ENCODE data around the gene TMC6. TPM values are rescaled to one million over a fixed set of nuclear protein-coding genes. Genes with fewer than 3 reads are reported as not detected.

The TMC6 gene
- total and polyA plus RNA-seq, 4 donors: 7.7 to 61.9 (median 13.3) TPM

DNA sequence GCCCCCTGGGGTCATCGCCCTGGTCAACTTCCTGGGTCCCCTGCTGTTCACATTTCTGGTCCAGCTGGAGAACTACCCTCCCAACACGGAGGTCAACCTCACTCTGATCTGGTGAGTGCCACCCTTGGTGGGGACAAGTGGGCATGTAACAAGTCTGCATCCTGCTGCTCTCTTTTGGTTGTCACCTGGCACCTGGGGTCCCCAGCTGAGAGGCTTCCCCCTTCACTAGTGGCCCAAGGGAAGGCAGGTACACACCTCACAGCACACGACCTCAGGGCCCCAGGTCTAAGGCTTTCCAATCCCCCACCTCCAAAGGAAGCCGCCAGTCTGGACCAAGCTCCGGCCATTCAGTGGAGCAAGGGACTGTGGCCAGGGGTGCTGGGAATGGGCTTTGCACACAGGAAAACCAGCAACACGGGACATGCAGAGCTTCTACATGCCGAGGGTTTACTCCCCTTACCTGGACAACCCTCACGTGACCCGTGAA, 6.4 kb upstream of the TMC6 start:
- no peak overlapping the region for H3K9ac ChIP-seq (ENCODE audit: low read depth in 1 of 2, low read length in 2 of 2)
- H3K27me3 ChIP-seq (ENCODE audit: control insufficient read depth in 4 of 4, insufficient read depth in 4 of 4, low read length in 3 of 4): no peaks in the 10 kb centered on the region
- TF ChIP-seq EGR1 (IDR thresholded peaks at IDR 0.05; ENCODE audit: low read depth in 2 of 2) (no peak), SP1 (IDR thresholded peaks at IDR 0.05) (no peak), FOXA1 (IDR thresholded peaks at IDR 0.05) (no peak), RAD21 (IDR thresholded peaks at IDR 0.05) (no peak), YY1 (IDR thresholded peaks at IDR 0.05) (no peak), RXRA (IDR thresholded peaks at IDR 0.05) (no peak), ZBTB33 (IDR thresholded peaks at IDR 0.05) (no peak), HNF4A (conservative IDR thresholded peaks at IDR 0.05) (no peak), JUND (IDR thresholded peaks at IDR 0.05) (no peak), TAF1 (conservative IDR thresholded peaks at IDR 0.05) (no peak)
- peaks cover 0 to 13% (median 2%) of the 10 kb centered on the region in 4 donors for H3K4me1 ChIP-seq (ENCODE audit: control insufficient read depth in 4 of 4, insufficient read depth in 4 of 4, low read length in 3 of 4)
- H3K4me3 ChIP-seq (ENCODE audit: low read depth in 1 of 3, low read length in 3 of 3): no peak overlapping the region
- WGBS: 75% methylated on average over 9 of the region's 9 CpGs
- H3K9me3 ChIP-seq (ENCODE audit: control insufficient read depth in 4 of 4, low read length in 3 of 4): no peaks in the 10 kb centered on the region
- no peaks in the 10 kb centered on the region for H3K36me3 ChIP-seq (ENCODE audit: control insufficient read depth in 4 of 4, insufficient read depth in 3 of 4, low read depth in 1 of 4, low read length in 3 of 4)
- DNase-seq (ENCODE audit: low spot score): no peak
- H3K27ac ChIP-seq (ENCODE audit: low read depth in 1 of 2, low read length in 2 of 2): no peak overlapping the region

- Histone ChIP-seq H3K4me3 (ENCODE audit: low read depth in 1 of 3, low read length in 3 of 3) (no peak overlapping the region), H3K4me1 (ENCODE audit: control insufficient read depth in 4 of 4, insufficient read depth in 4 of 4, low read length in 3 of 4) (peaks cover 0 to 20% (median 6%) of the 10 kb centered on the region in 4 donors), H3K9me3 (ENCODE audit: control insufficient read depth in 4 of 4, low read length in 3 of 4) (no peaks in the 10 kb centered on the region), H3K36me3 (ENCODE audit: control insufficient read depth in 4 of 4, insufficient read depth in 3 of 4, low read depth in 1 of 4, low read length in 3 of 4) (no peaks in the 10 kb centered on the region), H3K27ac (ENCODE audit: low read depth in 1 of 2, low read length in 2 of 2) (no peak overlapping the region), H3K27me3 (ENCODE audit: control insufficient read depth in 4 of 4, insufficient read depth in 4 of 4, low read length in 3 of 4) (no peaks in the 10 kb centered on the region), H3K9ac (ENCODE audit: low read depth in 1 of 2, low read length in 2 of 2) (no peak overlapping the region)
- DNase-seq (ENCODE audit: low spot score): peak; percentile 67
- WGBS: 53% methylated on average over 39 of the region's 39 CpGs
- TF ChIP-seq JUND (IDR thresholded peaks at IDR 0.05) (no peak), TAF1 (conservative IDR thresholded peaks at IDR 0.05) (no peak), HNF4G (IDR thresholded peaks at IDR 0.05) (no peak), RAD21 (IDR thresholded peaks at IDR 0.05) (peak; percentile 50 to 74), FOXA1 (IDR thresholded peaks at IDR 0.05) (no peak), NR2F2 (IDR thresholded peaks at IDR 0.05) (no peak), REST (IDR thresholded peaks at IDR 0.05) (no peak), ZBTB33 (IDR thresholded peaks at IDR 0.05) (no peak), GABPA (IDR thresholded peaks at IDR 0.05 in 1 of 2, conservative IDR thresholded peaks at IDR 0.05 in 1 of 2) (no peak), RXRA (IDR thresholded peaks at IDR 0.05) (no peak), SP1 (IDR thresholded peaks at IDR 0.05) (no peak)
- TF ChIP-seq, protein P1, sequence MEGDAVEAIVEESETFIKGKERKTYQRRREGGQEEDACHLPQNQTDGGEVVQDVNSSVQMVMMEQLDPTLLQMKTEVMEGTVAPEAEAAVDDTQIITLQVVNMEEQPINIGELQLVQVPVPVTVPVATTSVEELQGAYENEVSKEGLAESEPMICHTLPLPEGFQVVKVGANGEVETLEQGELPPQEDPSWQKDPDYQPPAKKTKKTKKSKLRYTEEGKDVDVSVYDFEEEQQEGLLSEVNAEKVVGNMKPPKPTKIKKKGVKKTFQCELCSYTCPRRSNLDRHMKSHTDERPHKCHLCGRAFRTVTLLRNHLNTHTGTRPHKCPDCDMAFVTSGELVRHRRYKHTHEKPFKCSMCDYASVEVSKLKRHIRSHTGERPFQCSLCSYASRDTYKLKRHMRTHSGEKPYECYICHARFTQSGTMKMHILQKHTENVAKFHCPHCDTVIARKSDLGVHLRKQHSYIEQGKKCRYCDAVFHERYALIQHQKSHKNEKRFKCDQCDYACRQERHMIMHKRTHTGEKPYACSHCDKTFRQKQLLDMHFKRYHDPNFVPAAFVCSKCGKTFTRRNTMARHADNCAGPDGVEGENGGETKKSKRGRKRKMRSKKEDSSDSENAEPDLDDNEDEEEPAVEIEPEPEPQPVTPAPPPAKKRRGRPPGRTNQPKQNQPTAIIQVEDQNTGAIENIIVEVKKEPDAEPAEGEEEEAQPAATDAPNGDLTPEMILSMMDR (IDR thresholded peaks at IDR 0.05; ENCODE audit: low read depth, low read length, missing input control): peak; percentile 40
- TF ChIP-seq, protein P2, sequence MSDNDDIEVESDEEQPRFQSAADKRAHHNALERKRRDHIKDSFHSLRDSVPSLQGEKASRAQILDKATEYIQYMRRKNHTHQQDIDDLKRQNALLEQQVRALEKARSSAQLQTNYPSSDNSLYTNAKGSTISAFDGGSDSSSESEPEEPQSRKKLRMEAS (IDR thresholded peaks at IDR 0.05): no peak
- TF ChIP-seq, protein P3, sequence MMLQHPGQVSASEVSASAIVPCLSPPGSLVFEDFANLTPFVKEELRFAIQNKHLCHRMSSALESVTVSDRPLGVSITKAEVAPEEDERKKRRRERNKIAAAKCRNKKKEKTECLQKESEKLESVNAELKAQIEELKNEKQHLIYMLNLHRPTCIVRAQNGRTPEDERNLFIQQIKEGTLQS (IDR thresholded peaks at IDR 0.05): no peak
Measured at GRCh38 chr17:78133971-78134898, 5.7 kb upstream of the TMC6 start.
